Sigmoid colon (tissue), 7 donors: Measurements from ENCODE around the gene PBX3. TPM values are rescaled to one million over a fixed set of nuclear protein-coding genes. Genes with fewer than 3 reads are reported as not detected.
A peak's percentile ranks its signal among the peaks of the same experiment; 100 is the strongest.

Experiments used
- DNase-seq: peaks from one replicate; pipeline ENCODE4 v3.0.0-alpha.2; 2019
- H3K27ac ChIP-seq, 4 donors: fragments of 200-600 bp; sonication (generic); one replicate each; pipeline ENCODE4 v1.5.1; 2016 to 2019; ENCODE audit warnings: mild to moderate bottlenecking in 1 of 4
- H3K27me3 ChIP-seq, 3 donors: fragments of 200-600 bp; sonication (generic); one replicate each; pipeline ENCODE4 v1.5.1; 2019; ENCODE audit warnings: mild to moderate bottlenecking in 1 of 3
- H3K36me3 ChIP-seq, 4 donors: fragments of 200-600 bp; sonication (generic); one replicate each; pipeline ENCODE4 v1.5.1; 2016 to 2019
- H3K4me1 ChIP-seq, 4 donors: fragments of 200-600 bp; sonication (generic); one replicate each; pipeline ENCODE4 v1.5.1; 2017 to 2019
- H3K4me3 ChIP-seq, 4 donors: fragments of 200-600 bp; sonication (generic); one replicate each; pipeline ENCODE4 v1.5.1; 2017 to 2019; ENCODE audit warnings: mild to moderate bottlenecking in 2 of 4, moderate library complexity in 1 of 4
- H3K9me3 ChIP-seq, 4 donors: fragments of 200-600 bp in 3 of 4; sonication (generic) in 3 of 4; one replicate each; pipeline versions ENCODE4 v1.5.1 to v1.6.1; 2013 to 2019
- CTCF ChIP-seq, 4 experiments: fragments of 450-650 bp in 3 of 4; fragments of 200-600 bp in 1 of 4; IDR thresholded peaks; one replicate each; pipeline ENCODE4 v1.5.1; 2016 to 2019; ENCODE audit warnings: antibody characterized with exemption in 4 of 4, mild to moderate bottlenecking in 3 of 4, moderate library complexity in 2 of 4
- EP300 ChIP-seq, 4 donors: sonication (generic); formaldehyde crosslinking; IDR thresholded peaks; one replicate each; pipeline ENCODE4 v1.6.1; 2017; ENCODE audit warnings: antibody characterized with exemption in 4 of 4
- POLR2A ChIP-seq, 2 donors: fragments of 450-650 bp; IDR thresholded peaks; one replicate each; pipeline ENCODE4 v1.6.1; 2016; ENCODE audit warnings: antibody characterized with exemption in 2 of 2, mild to moderate bottlenecking in 2 of 2, moderate library complexity in 2 of 2
- POLR2AphosphoS5 ChIP-seq, 4 donors: sonication (generic); formaldehyde crosslinking; IDR thresholded peaks; one replicate each; pipeline ENCODE4 v1.6.1; 2017; ENCODE audit warnings: antibody characterized with exemption in 4 of 4
- WGBS, 2 donors: extraction: QIAGEN DNeasy Blood & Tissue Kit; methylation state at CpG; one replicate each; pipeline ENCODE4 v1.1.7; 2013; 5-methylcytosine and 5-hydroxymethylcytosine counted together
- intact Hi-C: fragments of 100-400 bp; cut with DNase I; formaldehyde crosslinking; loops from one replicate; pipeline ENCODE4 v1.15.1; 2023
- polyA plus RNA-seq, 3 donors: library from polyadenylated mRNA; stranded (reverse); fragments of 200-250 nt; gene quantifications; one replicate each; pipeline ENCODE4 v1.2.3, GENCODE V29; 2013
- total RNA-seq, 4 donors: library from RNA; depleted of rRNA; stranded (reverse); fragments of >200 nt; gene quantifications; one replicate each; pipeline ENCODE4 v1.1.0, GENCODE V29; 2016
- donor health status: healthy with polysubstance abuse.
- donor health status: Bipolar disorder and iron deficiency.
- donor health status: healthy.

PBX3 gene
- total and polyA plus RNA-seq, 7 donors = 2.8 to 159 (median 90.6) TPM

GRCh38 chr9:125759764-125760129 is 12.6 kb downstream of the PBX3 start:
- no peaks in the 10 kb centered on the region for H3K36me3 ChIP-seq
- H3K4me1 ChIP-seq = peaks cover 0 to 100% (median 92%) of the 10 kb centered on the region in 4 donors
- peak overlapping the region; percentile 0 to 41 (median 35) for H3K4me3 ChIP-seq
- no peaks in the 10 kb centered on the region for H3K9me3 ChIP-seq
- intact Hi-C loops = loop anchor here (5.0 kb wide), 1 partner anchor 43 kb away; no protein-coding TSS in a partner anchor
- DNase-seq = no peak
- 53 to 81% methylated on average over 7 of the region's 7 CpGs for WGBS, 2 donors
- TF ChIP-seq POLR2AphosphoS5 (IDR thresholded peaks at IDR 0.05) (no peak), EP300 (IDR thresholded peaks at IDR 0.05) (no peak), CTCF (IDR thresholded peaks at IDR 0.05) (no peak), POLR2A (IDR thresholded peaks at IDR 0.05) (no peak)
- H3K27ac ChIP-seq = peak overlapping the region in 3 of 4 donors; percentile 43 to 98 (median 69)
- no peaks in the 10 kb centered on the region for H3K27me3 ChIP-seq

DNA sequence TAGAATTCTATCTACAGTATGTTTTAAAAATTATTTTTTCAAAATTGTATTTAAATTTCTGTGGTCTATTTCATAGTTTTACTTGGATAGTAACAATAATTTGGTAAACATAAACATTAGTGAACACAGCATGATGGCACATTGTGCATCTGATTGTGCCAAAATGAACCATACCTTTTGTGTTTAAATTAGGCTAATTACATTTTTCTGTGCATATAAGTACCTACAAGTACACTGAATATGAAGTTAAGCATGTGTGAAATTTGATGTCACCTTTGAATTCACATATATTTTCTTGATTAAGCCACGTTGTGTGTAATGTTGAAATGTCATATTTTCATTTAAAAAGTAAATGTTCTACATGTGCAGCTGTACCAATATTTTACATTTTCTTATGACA is 13.4 kb downstream of the PBX3 start:
- H3K27me3 ChIP-seq = no peaks in the 10 kb centered on the region
- WGBS, 2 donors = 75 to 82% methylated on average over 1 of the region's 1 CpG
- no peaks in the 10 kb centered on the region for H3K9me3 ChIP-seq
- intact Hi-C loops = no loop called here
- H3K27ac ChIP-seq = peak overlapping the region in 2 of 4 donors; percentile 69 to 98
- H3K4me1 ChIP-seq = peaks cover 0 to 98% (median 86%) of the 10 kb centered on the region in 4 donors
- no peak for DNase-seq
- TF ChIP-seq POLR2A (IDR thresholded peaks at IDR 0.05) (no peak), CTCF (IDR thresholded peaks at IDR 0.05) (no peak), EP300 (IDR thresholded peaks at IDR 0.05) (no peak), POLR2AphosphoS5 (IDR thresholded peaks at IDR 0.05) (no peak)
- no peaks in the 10 kb centered on the region for H3K36me3 ChIP-seq
- H3K4me3 ChIP-seq = peak overlapping the region in 1 of 4 donors; percentile 41

DNA sequence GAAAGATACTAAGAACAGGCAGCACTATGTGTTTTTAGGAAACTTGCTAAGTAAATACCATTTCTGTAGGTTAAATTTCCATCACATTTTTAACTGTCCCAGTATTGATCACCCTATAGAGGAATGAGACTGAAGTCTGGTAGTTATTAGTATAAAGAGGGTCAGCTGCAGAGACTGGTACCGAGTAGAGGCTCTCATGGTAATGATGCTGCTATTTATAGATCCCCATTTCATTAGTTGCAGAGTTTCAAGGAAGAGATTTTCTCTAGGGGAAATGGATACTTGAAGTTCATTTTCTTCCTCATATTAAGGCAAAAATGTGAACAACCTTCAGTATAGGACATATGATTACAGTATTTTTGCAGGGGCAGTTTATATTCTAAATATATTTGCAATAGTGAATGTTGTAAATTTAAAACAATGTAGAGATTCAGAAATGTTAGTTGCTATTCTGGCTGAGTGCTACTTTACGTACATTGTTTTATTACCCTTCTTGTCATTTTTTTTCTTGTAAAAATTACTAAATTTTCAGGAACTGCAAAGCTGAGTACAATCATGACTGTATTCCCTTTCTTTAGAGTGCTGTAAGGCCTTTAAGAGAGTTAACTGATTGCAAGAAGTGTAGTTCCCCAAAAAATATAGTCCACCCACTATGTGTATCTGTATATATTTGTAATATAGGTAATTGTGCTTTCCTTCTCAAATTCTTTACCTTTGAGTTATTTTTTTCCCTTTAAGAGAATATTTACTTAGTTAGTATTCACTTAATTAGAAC is 14.7 kb downstream of the PBX3 start:
- H3K27ac ChIP-seq = peak overlapping the region in 3 of 4 donors; percentile 6 to 98 (median 69)
- peaks cover 0 to 92% (median 78%) of the 10 kb centered on the region in 4 donors for H3K4me1 ChIP-seq
- no peak for DNase-seq
- H3K9me3 ChIP-seq = no peaks in the 10 kb centered on the region
- no peaks in the 10 kb centered on the region for H3K36me3 ChIP-seq
- intact Hi-C loops = no loop called here
- H3K4me3 ChIP-seq = no peak overlapping the region
- 64 to 85% methylated on average over 2 of the region's 2 CpGs for WGBS, 2 donors
- TF ChIP-seq CTCF (IDR thresholded peaks at IDR 0.05) (no peak), POLR2AphosphoS5 (IDR thresholded peaks at IDR 0.05) (no peak), EP300 (IDR thresholded peaks at IDR 0.05) (no peak), POLR2A (IDR thresholded peaks at IDR 0.05) (no peak)
- no peaks in the 10 kb centered on the region for H3K27me3 ChIP-seq

DNA sequence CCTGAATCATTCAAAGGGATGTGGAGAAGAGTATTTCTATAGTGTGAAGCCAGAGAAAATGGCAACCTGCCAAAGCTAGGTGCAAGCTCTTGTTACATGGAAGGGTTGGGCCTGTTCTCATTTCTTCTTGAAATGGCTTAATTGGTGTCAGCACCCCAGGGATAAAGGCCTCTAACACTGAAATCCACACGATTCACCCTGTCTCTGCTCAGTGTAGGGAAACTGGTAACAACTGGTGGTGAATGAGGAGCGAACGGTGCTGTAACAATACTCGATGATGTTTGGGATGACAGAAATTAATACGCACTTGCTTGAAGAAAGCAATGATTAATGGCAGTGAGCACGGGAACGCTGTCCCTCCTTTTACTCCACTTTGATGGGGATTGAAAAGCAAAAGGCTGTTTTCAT is 16.2 kb downstream of the PBX3 start:
- Histone ChIP-seq H3K27ac (peak overlapping the region in 3 of 4 donors; percentile 46 to 98 (median 69)), H3K36me3 (no peaks in the 10 kb centered on the region), H3K9me3 (no peaks in the 10 kb centered on the region), H3K4me1 (peaks cover 0 to 77% (median 63%) of the 10 kb centered on the region in 4 donors), H3K4me3 (peak overlapping the region in 1 of 4 donors; percentile 16), H3K27me3 (no peaks in the 10 kb centered on the region)
- WGBS, 2 donors = 81 to 90% methylated on average over 7 of the region's 7 CpGs
- DNase-seq = no peak
- intact Hi-C loops = no loop called here
- no peak for TF ChIP-seq POLR2A (IDR thresholded peaks at IDR 0.05)
- no peak for TF ChIP-seq CTCF (IDR thresholded peaks at IDR 0.05)
- no peak for TF ChIP-seq EP300 (IDR thresholded peaks at IDR 0.05)
- TF ChIP-seq POLR2AphosphoS5 (IDR thresholded peaks at IDR 0.05) = no peak
